ENCODE results near the gene YWHAH.
A peak's percentile ranks its signal among the peaks of the same experiment; 100 is the strongest.
"Not testable (repeated sequence)": the region's sequence is repeated elsewhere in the genome, so short reads cannot be mapped to it uniquely, and the experiment has no call there.

Gene YWHAH

DNA sequence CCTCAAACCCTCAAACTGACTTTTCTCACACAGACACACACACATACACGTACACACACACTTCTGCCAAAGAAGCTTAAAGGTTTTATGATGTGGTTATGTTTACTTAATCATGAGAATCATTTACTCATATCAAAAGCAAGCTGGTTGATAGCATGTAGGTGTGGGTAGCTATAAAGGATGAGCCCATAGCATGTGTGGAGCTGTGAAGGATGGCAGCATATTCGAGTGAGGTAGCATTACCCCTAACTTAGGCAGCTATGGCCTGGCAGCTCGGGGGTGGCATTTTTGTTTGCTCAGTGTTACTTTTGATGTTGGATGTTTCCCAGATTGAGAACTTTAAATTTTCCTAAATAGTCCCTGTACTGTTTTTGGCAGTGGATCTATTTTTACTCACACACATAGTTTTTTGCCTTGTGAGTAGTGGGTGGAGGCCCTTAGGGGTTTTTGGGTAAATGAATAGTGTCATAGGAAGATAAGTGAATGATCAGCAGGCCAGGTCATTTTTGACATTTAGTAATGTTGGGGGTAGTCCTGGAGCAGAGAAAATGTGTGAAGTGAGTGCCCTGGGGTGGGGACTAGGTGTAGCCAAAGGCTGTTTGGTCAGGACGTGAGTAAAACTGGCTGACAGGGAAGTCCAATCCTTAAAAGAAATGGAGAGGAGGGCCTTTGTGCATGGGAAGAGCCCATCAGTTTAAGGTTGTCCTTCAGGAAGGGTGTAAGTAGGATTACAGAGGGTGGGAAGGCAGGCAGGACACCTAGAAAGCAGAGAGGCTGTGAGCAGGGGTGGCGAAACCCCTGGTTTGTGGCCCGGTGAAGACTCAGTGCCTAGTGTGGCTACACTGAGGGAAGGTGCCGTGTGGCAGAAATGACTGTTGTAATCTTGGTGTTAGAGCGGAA is 7.1 kb downstream of the YWHAH start:
- no peak for DNase-seq

DNA sequence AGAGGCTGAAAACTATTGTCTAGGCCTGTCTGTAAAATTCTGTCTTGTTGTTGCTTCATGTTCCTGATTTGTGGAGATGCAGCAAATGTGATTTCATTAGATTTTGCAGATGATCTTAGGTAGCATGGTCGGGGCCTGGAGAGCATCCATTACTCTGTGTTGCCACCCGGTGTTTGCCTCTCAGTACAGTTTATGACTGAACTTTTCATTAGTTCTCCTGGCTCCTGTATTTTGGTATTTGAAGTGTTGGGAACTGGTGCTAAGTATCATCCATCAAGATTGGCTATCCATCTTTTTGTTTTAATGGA is 7.7 kb downstream of the YWHAH start:
- no peak for DNase-seq

- DNase-seq, result peak; percentile 85
Observed at GRCh38 chr22:31952472-31952871, 8.1 kb downstream of the YWHAH start.

DNA sequence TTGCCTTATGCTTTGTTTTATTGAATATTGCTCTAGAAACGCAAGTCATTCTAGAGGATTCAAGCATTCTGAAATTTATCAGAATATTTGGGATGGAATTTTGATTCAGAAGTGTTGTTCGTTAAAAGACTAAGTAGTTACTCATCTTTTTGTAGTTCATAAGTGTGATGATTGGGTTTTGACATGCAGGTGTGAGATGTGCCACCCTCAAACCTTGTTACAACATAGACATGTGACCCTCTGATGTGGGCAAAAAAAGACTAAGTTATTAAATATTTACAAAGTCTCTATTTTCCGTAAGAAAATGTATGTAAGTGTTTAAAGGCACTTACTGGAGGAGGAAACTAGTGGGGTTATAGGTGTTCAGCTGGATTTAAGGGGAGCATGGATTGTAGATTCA is 8.9 kb downstream of the YWHAH start:
- DNase-seq, result no peak

- no peak for DNase-seq
Observed at GRCh38 chr22:31954535-31955523, 10.5 kb downstream of the YWHAH start.

- no peak for DNase-seq
Observed at GRCh38 chr22:31956360-31956759, 12.0 kb downstream of the YWHAH start.

DNA sequence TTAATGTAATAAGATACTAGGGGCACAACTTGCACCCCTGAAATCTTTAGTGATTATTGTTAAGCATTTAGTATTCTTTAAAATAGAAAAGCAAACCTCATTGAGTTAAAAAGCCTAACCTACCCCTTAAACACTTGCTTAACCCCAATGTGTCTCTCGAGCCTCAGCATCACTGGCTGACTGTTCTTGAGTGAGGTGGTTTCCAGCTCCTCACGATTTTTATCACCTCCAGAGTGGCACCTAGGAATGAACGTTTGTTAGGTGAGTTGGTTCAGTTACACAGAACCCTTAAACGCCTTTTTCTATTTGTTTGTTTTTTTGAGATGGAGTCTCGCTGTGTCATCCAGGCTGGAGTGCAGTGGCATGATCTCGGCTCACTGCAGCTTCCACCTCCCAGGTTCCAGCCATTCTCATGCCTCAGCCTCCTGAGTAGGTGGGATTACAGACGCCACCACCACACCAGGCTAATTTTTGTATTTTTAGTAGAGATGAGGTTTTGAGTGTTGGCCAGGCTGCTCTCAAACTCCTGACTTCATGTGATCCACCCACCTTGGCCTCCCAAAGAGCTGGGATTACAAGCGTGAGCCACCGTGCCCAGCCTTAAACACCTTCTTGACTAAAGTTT is 13.7 kb downstream of the YWHAH start:
- no peak for DNase-seq

GRCh38 chr22:31958625-31959239 is 14.4 kb downstream of the YWHAH start:
- DNase-seq, result no peak

DNA sequence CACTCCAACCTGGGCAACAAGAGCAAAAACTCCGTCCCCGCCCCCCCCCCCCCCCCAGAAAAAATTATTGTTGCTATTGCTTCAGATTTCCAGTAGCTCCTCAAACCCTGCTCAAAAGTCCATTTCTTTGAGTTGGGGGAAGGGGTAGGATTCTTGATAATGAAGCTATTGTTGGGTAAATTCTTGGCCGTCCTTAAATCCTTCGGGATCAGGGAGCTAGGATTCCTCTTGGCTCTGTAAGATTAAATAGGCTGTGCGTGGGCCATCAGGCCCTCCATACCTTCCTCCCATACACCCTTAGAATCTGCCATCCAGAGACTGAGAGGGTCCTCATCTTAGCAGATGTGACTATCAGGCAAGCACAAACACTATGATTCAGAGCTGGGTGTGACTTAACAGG is 16.4 kb downstream of the YWHAH start:
- DNase-seq, result no peak

DNA sequence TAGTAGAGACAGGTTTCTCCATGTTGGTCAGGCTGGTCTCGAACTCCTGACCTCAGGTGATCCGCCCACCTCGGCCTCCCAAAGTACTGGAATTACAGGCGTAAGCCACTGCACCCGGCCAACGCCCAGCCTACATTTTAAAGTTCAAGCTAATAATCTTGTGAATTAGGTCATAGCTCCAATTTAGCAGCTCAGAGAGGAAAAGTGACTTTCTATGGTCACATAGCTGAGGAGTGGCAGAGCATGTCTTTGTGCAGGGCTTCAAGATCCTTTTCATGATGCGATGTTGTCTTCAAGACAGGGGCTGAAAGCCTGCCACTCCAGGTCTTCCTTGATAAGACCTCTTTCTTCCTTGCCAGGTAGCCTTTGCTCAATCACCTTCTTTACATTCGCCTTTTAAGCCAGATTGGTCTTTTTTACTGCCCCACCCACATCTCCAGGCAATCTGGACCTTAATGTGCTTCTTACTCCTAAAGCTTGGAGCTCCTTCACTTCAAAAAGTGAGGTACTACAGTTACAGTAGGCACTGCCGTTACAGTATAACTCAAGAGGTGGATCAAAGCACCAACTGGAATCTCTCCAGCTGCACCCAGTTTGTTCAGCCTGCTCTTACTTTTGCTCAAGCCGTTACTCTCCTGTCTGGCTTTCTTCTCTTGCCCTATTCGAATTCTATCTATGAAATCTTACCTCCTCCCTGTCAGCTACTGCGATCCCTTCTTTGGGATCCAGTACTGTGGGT is 18.2 kb downstream of the YWHAH start:
- no peak for DNase-seq

DNA sequence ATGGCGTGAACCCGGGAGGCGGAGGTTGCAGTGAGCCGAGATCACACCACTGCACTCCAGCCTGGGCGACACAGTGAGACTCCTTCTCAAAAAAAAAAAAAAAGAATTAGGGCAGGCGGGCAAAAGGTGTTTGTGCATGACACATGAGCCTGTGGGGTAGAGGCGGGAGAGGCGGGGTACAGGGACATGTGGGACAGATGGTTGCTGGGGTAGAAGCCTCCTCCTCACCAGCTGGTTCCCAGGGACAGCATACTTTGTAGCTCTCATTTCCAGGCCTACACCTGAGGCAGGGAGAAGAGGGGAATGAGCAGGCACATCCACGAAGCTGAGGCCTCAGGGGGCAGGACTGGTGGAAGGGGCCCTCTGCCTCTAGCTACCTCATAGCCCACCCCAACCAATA is 23.7 kb downstream of the YWHAH start:
- no peak for DNase-seq

GRCh38 chr22:31969789-31970489 is 25.6 kb downstream of the YWHAH start:
- peak; percentile 62 for DNase-seq

DNA sequence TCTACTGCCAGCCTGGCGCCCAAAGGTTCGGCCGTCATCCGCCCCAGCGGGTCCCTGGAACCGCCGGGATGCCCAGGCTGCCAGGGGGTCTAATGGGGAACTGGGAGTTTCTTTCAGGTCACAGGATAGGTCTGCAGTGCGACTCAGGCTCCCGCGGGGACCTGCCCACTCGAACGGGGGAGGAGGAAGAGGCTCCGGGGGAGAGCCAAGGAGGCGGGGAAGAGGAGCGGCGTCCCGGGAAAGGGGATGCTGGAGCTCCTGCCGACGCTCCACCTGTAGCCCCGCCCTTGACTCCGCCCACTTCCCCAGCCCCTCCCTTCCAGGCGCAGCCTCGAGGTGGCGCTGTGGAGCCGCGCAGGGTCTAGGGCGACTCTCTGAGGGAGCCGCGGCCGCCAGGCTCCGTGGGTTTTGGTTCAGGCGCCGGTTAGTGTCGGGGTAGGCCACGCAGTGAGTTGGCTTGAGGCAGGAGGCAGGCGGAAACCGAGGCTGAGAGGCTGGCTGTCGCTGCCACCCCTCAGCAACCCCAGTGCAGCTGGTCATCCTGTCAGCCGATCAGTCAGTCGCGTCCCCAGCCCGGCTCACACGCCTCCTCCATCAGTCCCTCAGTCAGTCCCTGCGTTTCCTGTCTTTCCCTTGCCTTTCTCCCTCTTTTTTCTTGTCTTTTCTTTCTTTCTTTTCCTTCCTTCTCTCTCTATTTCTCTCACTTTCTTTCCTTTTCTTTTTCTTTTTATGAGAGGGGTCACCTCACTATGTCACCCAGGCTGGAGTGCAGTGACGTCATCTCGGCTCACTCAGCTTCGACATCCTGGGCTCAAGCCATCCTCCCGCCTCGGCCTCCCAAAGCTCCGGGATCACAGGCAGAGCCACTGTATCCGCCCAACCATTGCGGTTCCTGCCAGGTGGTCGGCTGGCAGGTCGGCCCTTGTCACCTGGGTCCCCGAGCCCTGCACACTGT is 26.4 kb downstream of the YWHAH start:
- DNase-seq, result peak; percentile 26

DNA sequence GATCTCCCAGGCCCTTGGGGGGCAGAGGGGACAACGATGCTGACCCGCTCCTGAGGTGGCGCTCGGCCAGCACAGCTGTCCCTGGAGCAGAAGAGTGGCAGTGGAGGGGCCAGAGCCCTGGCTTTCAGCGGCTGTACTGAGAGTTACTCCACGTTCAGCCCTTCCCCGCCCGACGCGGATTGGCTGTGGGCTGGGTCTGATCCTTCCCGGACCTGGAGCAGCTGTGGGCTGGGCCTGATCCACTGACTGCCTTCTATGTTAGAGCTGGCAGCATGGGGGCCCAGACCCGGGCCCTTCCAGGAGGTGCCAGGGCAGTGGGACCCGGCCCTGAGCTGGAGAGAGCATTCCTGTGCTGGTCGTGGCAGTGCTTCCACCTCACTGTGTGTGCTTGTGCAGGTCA is 27.8 kb downstream of the YWHAH start:
- no peak for DNase-seq

DNA sequence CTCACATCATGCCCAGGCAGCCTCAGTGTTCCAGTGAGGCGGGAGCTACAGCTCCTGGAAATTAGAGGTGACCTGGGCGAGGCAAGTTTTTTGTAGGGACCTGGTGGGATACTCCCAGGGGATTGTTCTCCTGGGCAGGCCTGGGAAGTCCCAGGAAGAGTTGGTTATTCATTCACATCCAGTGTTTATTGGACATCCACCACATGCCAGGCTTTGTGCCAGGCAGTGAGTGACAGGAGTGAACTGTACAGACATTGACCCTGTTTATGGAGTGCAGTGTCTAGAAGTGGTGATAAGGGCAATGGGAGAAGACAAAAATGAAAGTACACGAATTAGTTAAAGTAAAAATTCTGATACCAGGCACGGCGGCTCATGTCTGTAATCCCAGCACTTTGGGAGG is 29.4 kb downstream of the YWHAH start:
- no peak for DNase-seq

- peak; percentile 53 for DNase-seq
Observed at GRCh38 chr22:31977141-31977841, 33.0 kb downstream of the YWHAH start.

DNA sequence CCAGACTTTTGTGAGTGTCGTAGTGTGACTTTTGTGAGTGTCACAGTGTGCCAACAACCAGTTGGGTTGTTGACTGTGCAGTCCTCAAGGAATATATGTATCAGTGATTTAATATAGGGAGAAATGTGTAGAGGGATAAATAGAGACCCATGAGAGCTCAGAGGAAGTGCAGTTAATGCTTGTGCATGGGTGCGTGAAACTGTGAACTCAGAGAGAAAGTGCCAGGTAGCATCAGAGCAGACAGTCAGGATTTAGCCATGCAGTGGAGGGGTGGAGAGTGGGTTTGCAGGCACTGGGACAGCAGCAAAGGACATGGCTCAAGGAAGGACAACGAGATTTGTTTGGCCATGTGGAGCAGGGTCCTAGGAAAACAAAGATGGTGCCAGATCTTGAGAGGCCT is 33.6 kb downstream of the YWHAH start:
- no peak for DNase-seq

- DNase-seq, result no peak
Observed at GRCh38 chr22:31980628-31981027, 36.3 kb downstream of the YWHAH start.

DNA sequence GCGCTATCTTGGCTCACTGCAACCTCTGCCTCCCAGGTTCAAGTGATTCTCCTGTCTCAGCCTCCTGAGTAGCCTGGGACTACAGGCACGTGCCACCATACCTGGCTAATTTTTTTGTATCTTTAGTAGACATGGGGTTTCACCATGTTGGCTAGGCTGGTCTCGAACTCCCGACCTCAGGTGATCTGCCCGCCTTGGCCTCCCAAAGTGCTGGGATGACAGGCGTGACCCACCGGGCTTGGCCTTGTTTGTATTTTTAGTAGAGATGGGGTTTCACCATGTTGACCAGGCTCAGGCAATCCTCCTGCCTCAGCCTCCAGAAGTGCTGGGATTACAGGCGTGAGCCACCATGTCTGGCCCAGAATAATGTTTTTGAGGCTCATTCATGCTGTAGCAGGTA is 37.6 kb downstream of the YWHAH start:
- not testable (repeated sequence) for DNase-seq
